NCI-H2227 (cell line): ENCODE measurements around the gene ZNF521.
"Not testable (repeated sequence)": the region's sequence is repeated elsewhere in the genome, so short reads cannot be mapped to it uniquely, and the experiment has no call there.

Experiments used
- DNase-seq: peaks from one replicate; lab custom pipeline; 2025; ENCODE audit not compliant: unreplicated experiment; lab: John Stamatoyannopoulos, UW

Gene ZNF521

GRCh38 chr18:25043104-25043503 is 308.9 kb downstream of the ZNF521 start:
- DNase-seq: no peak

- peak; percentile 8 for DNase-seq
Observed at GRCh38 chr18:25042641-25043051, 309.3 kb downstream of the ZNF521 start.

GRCh38 chr18:25039781-25040180 is 312.2 kb downstream of the ZNF521 start:
- DNase-seq: no peak

GRCh38 chr18:25038261-25038660 is 313.7 kb downstream of the ZNF521 start:
- DNase-seq: peak; percentile 5

- DNase-seq: peak; percentile 13
Observed at GRCh38 chr18:25033747-25034471, 318.1 kb downstream of the ZNF521 start.

DNA sequence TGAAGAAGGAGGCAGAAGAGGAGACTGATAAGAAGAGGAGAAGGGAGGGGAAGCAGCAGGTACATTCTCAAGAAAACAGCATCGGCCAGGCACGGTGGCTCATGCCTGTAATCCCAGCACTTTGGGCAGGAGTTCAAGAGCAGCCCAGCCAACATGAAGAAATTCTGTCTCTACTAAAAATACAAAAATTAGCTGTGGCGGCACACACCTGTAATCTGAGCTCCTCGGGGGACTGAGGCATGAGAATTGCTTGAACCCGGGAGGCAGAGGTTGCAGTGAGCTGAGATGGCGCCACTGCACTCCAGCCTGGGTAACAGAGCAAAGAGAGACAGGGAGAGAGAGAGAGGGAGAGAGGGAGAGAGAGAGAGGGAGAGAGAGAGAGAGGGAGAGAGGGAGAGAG is 318.8 kb downstream of the ZNF521 start:
- DNase-seq: not testable (repeated sequence)

DNA sequence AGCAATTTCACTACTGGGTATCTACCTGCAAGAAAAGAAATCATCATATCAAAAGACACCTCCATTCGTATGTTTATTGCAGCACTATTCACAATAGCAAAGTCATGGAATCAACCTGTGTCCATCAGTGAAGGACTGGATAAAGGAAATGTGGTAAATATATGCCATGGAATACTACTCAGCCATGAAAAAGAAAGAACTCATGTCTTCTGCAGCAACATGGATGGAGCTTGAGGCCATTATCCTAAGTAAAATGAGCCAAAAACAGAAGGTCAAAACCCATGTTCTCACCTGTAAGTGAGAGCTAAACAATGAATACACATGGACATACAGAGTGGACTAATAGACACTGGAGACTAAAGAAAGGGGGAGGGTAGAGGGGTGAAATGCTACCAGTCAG is 322.2 kb downstream of the ZNF521 start:
- DNase-seq: no peak

- DNase-seq: no peak
Observed at GRCh38 chr18:25019931-25020330, 332.0 kb downstream of the ZNF521 start.

DNA sequence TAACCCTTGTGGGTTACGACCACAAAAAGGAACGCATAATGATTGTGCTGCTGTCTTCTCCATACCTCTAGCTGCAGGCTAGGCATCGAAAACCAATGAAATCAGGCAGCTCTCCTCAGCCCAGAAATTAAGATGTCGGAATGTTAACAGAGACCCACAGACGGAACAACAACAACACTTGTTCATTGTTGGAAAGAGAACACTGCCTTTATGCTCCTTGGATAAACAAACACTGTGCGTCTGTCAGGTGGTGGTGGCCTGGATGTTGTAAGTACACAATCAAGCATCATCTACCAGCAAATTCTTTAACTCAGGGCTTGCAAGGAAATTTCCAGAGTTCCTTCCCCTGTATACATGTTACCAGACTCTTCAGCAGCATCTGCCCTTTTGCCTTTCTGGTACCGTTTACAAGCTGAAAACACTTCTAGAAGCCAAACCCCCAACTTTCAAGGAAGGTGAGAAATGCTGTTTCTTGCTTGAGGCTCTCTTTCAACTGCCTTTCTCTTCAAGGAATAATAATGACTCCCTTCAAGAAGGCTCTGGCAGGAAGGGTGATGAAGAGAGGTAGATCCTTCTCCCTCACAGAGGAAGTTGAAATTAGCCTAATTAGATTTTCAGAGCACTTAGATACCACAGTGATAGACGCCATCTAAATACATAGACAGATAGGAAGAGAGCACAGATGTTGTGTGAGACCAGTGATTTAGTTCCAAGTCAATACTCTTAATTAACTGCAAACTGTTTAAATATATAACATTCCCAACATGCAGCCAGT is 332.7 kb downstream of the ZNF521 start:
- no peak for DNase-seq

DNA sequence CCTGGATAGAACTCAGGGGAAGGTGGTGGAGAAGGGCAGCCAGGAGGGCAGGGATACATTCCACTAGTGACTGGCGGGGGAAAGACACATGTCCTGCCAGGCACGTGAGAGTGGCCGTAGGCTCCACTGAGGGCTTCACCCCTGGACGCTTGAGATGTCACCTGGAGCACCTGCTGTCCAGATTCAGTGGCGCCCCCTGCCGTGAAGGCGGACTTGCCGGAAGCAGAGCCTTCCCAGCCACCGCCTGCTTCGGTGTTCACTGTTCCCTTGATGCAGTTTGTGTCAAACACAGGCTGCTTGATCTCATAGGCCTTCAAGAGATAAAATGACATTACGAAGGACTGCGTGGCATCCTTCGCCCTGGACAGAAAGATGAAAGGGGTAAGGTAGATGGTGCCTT is 335.3 kb downstream of the ZNF521 start:
- DNase-seq: no peak

GRCh38 chr18:25016181-25016580 is 335.8 kb downstream of the ZNF521 start:
- no peak for DNase-seq
